HepG2 (cell line): ENCODE data around the gene ADIPOR2. TPM values are rescaled to one million over a fixed set of nuclear protein-coding genes. Genes with fewer than 3 reads are reported as not detected.

Experiments used
- ARNT ChIP-seq: fragments of 450-650 bp; IDR thresholded peaks from 2 replicates; pipeline ENCODE4 v1.6.1; 2017
- ATF1 ChIP-seq: IDR thresholded peaks from 2 replicates; pipeline ENCODE4 v1.6.1; 2016; ENCODE audit warnings: mild to moderate bottlenecking, control low read depth
- DRAP1 ChIP-seq: IDR thresholded peaks from 2 replicates; pipeline ENCODE4 v1.6.1; 2016; ENCODE audit warnings: missing genetic modification reagents, missing compliant biosample characterization
- ELF4 ChIP-seq: sonication (generic); formaldehyde crosslinking; IDR thresholded peaks from 2 replicates; pipeline ENCODE4 v1.5.0; 2020; ENCODE audit warnings: missing genetic modification reagents, mild to moderate bottlenecking, moderate library complexity, borderline replicate concordance
- FOXK1 ChIP-seq: sonication (generic); formaldehyde crosslinking; IDR thresholded peaks from 2 replicates; pipeline ENCODE4 v1.4.0; 2020; ENCODE audit warnings: low read depth, missing genetic modification reagents, borderline replicate concordance
- GABPA ChIP-seq, 2 experiments: IDR thresholded peaks; 2 replicates each; pipeline ENCODE4 v1.6.1; 2011 to 2016; ENCODE audit warnings: low read depth in 2 of 2, low read length in 1 of 2, missing biosample characterization in 1 of 2, missing genetic modification characterization in 1 of 2
- HOXA5 ChIP-seq: sonication (generic); formaldehyde crosslinking; IDR thresholded peaks from 2 replicates; pipeline ENCODE4 v1.4.0; 2020; ENCODE audit warnings: missing genetic modification reagents
- MYNN ChIP-seq: sonication (generic); formaldehyde crosslinking; IDR thresholded peaks from 2 replicates; pipeline ENCODE4 v1.4.0; 2020; ENCODE audit warnings: mild to moderate bottlenecking, low read depth, missing genetic modification reagents
- NFAT5 ChIP-seq: sonication (generic); formaldehyde crosslinking; IDR thresholded peaks from 2 replicates; pipeline ENCODE4 v1.4.0; 2020; ENCODE audit warnings: missing genetic modification reagents
- PAF1 ChIP-seq: IDR thresholded peaks from 2 replicates; pipeline ENCODE4 v1.6.1; 2016; ENCODE audit warnings: missing genetic modification reagents, missing compliant biosample characterization
- PTBP1 ChIP-seq: fragments of 200-400 bp; formaldehyde crosslinking; IDR thresholded peaks from 2 replicates; pipeline ENCODE4 v1.6.1; 2018; ENCODE audit warnings: low read length, low read depth; ENCODE audit not compliant: poor library complexity, severe bottlenecking
- ZBTB1 ChIP-seq: sonication (generic); formaldehyde crosslinking; IDR thresholded peaks from 2 replicates; pipeline ENCODE4 v1.4.0; 2020; ENCODE audit warnings: missing genetic modification reagents, borderline replicate concordance
- ZFP36L1 ChIP-seq: sonication (generic); formaldehyde crosslinking; IDR thresholded peaks from 2 replicates; pipeline ENCODE4 v1.8.0; 2022; ENCODE audit warnings: mild to moderate bottlenecking, missing genetic modification reagents, moderate library complexity
- ZHX1 ChIP-seq: sonication (generic); formaldehyde crosslinking; IDR thresholded peaks from 2 replicates; pipeline ENCODE4 v1.8.1; 2022; ENCODE audit warnings: low read depth, mild to moderate bottlenecking, missing genetic modification reagents
- ZNF3 ChIP-seq: IDR thresholded peaks from 2 replicates; pipeline ENCODE4 v1.7.0; 2017; ENCODE audit warnings: inconsistent platforms
- ZNF326 ChIP-seq: sonication (generic); formaldehyde crosslinking; IDR thresholded peaks from 2 replicates; pipeline ENCODE4 v1.4.0; 2020; ENCODE audit warnings: missing genetic modification reagents, borderline replicate concordance
- ZNF574 ChIP-seq: sonication (generic); formaldehyde crosslinking; IDR thresholded peaks from 2 replicates; pipeline ENCODE4 v1.4.0; 2020; ENCODE audit warnings: missing genetic modification reagents
- ZNF839 ChIP-seq: sonication (generic); formaldehyde crosslinking; IDR thresholded peaks from 2 replicates; pipeline ENCODE4 v1.4.0; 2020; ENCODE audit warnings: missing genetic modification reagents, mild to moderate bottlenecking, borderline replicate concordance
- ZSCAN21 ChIP-seq: sonication (generic); formaldehyde crosslinking; IDR thresholded peaks from 2 replicates; pipeline ENCODE4 v1.8.0; 2022; ENCODE audit warnings: mild to moderate bottlenecking, missing genetic modification reagents, moderate library complexity, borderline replicate concordance
- polyA plus RNA-seq, 8 experiments: library from polyadenylated mRNA; depleted of rRNA in 3 of 8; stranded (reverse) in 7 of 8; unstranded in 1 of 8; fragments of >200 nt; fragmentation: Illumina TruSeq in 4 of 8; extraction: Trizol in 4 of 8; gene quantifications; 2 replicates each; pipeline versions ENCODE4 v1.2.1 to v1.2.3, GENCODE V29; 2011 to 2016; ENCODE audit warnings: low read depth in 4 of 8, missing spikeins in 1 of 8, mixed read lengths in 1 of 8; ENCODE audit not compliant: insufficient read depth in 1 of 8
- total RNA-seq, 5 experiments: library from RNA; depleted of rRNA; stranded (reverse); fragments of >200 nt; fragmentation: Illumina TruSeq; extraction: Trizol; gene quantifications; 2 replicates each; pipeline ENCODE4 v1.2.3, GENCODE V29; 2016; ENCODE audit warnings: low read depth in 1 of 5

Gene ADIPOR2
- total and polyA plus RNA-seq, 2 of the 13 experiments (the other 11 are each of a cell fraction or from before 2014, with no cell fraction given) = 35.2 to 52.2 TPM

GRCh38 chr12:1690578-1691122 lies at the start of gene ADIPOR2 (continued):
- no peak for TF ChIP-seq ZHX1 (CRISPR knock-in tag)
- TF ChIP-seq ZFP36L1 (CRISPR knock-in tag) = 0 out of 2 replicates have a peak, but pooled peaks have one; percentile 33
- no peak for TF ChIP-seq PTBP1
- TF ChIP-seq GABPA (IDR thresholded peaks at IDR 0.05; ENCODE audit: low read depth, low read length) = peak; percentile 58
- peak; percentile 86 for TF ChIP-seq GABPA (CRISPR knock-in tag; IDR thresholded peaks at IDR 0.05; ENCODE audit: low read depth)
- TF ChIP-seq ZNF3 (CRISPR knock-in tag) = no peak
- no peak for TF ChIP-seq PAF1
- TF ChIP-seq MYNN (CRISPR knock-in tag) = 0 out of 2 replicates have a peak, but pooled peaks have one; percentile 44
- peak; percentile 79; the same call in 1 of the 2 replicates for TF ChIP-seq ZSCAN21 (CRISPR knock-in tag)
- TF ChIP-seq DRAP1 (CRISPR knock-in tag) = peak; percentile 94
- TF ChIP-seq NFAT5 (CRISPR knock-in tag) = 0 out of 2 replicates have a peak, but pooled peaks have one; percentile 43
- TF ChIP-seq ZNF574 (CRISPR knock-in tag) = peak; percentile 85
- TF ChIP-seq ZNF326 (CRISPR knock-in tag) = no peak
- TF ChIP-seq ZNF839 (CRISPR knock-in tag) = no peak
- TF ChIP-seq HOXA5 (CRISPR knock-in tag) = no peak
- TF ChIP-seq ZBTB1 (CRISPR knock-in tag) = no peak
- TF ChIP-seq FOXK1 = peak; percentile 58; the same call in 1 of the 2 replicates
- TF ChIP-seq ATF1 (CRISPR knock-in tag) = peak; percentile 84
- TF ChIP-seq ARNT = no peak
- TF ChIP-seq ELF4 = no peak
